GM12873 (cell line): ENCODE results near the gene MAPKAPK3.

Experiments used
- CTCF ChIP-seq: IDR thresholded peaks from 2 replicates; pipeline ENCODE4 v1.5.1; 2012; ENCODE audit warnings: low read depth, mild to moderate bottlenecking, moderate library complexity, low read length, control low read depth; ENCODE audit not compliant: insufficient read depth; ENCODE audit errors: missing control alignments

Gene MAPKAPK3

GRCh38 chr3:50588759-50589433, 28.1 kb upstream of the MAPKAPK3 start:
- no peak for TF ChIP-seq CTCF

- no peak for TF ChIP-seq CTCF
Observed at GRCh38 chr3:50591196-50591741, 25.7 kb upstream of the MAPKAPK3 start.

- no peak for TF ChIP-seq CTCF
Observed at GRCh38 chr3:50592568-50592967, 24.4 kb upstream of the MAPKAPK3 start.

GRCh38 chr3:50594253-50594785, 22.6 kb upstream of the MAPKAPK3 start:
- TF ChIP-seq CTCF, result no peak

- TF ChIP-seq CTCF, result no peak
Observed at GRCh38 chr3:50599115-50599715, 17.7 kb upstream of the MAPKAPK3 start.

GRCh38 chr3:50599716-50600118, 17.2 kb upstream of the MAPKAPK3 start:
- no peak for TF ChIP-seq CTCF

GRCh38 chr3:50600141-50600753, 16.7 kb upstream of the MAPKAPK3 start:
- TF ChIP-seq CTCF, result no peak
